Suprapubic skin (tissue), 4 donors: Measurements from ENCODE around the gene WWC2. TPM values are rescaled to one million over a fixed set of nuclear protein-coding genes. Genes with fewer than 3 reads are reported as not detected.
"Not testable (repeated sequence)": the region's sequence is repeated elsewhere in the genome, so short reads cannot be mapped to it uniquely, and the experiment has no call there.

ENCODE experiments used
- DNase-seq, 2 donors: peaks; one replicate each; pipeline ENCODE4 v3.0.0-alpha.2; 2019; ENCODE audit warnings: low spot score in 2 of 2
- H3K27ac ChIP-seq: fragments of 200-600 bp; sonication (generic); one replicate; pipeline ENCODE4 v1.5.1; 2019
- H3K27me3 ChIP-seq: fragments of 200-600 bp; sonication (generic); one replicate; pipeline ENCODE4 v1.5.1; 2019
- H3K36me3 ChIP-seq: fragments of 200-600 bp; sonication (generic); one replicate; pipeline ENCODE4 v1.5.1; 2019
- H3K4me1 ChIP-seq: fragments of 200-600 bp; sonication (generic); one replicate; pipeline ENCODE4 v1.5.1; 2019
- H3K4me3 ChIP-seq: fragments of 200-600 bp; sonication (generic); one replicate; pipeline ENCODE4 v1.5.1; 2019; ENCODE audit warnings: mild to moderate bottlenecking
- H3K9me3 ChIP-seq: fragments of 200-600 bp; sonication (generic); one replicate; pipeline ENCODE4 v1.5.1; 2019
- CTCF ChIP-seq, 2 donors: fragments of 200-600 bp in 1 of 2; fragments of 450-650 bp in 1 of 2; sonication (generic) in 1 of 2; IDR thresholded peaks; one replicate each; pipeline ENCODE4 v1.5.1; 2016 to 2019; ENCODE audit warnings: antibody characterized with exemption in 2 of 2, mild to moderate bottlenecking in 1 of 2, moderate library complexity in 1 of 2
- EP300 ChIP-seq: sonication (generic); formaldehyde crosslinking; IDR thresholded peaks from one replicate; pipeline ENCODE4 v1.6.1; 2017; ENCODE audit warnings: antibody characterized with exemption
- POLR2A ChIP-seq, 2 donors: fragments of 450-650 bp; IDR thresholded peaks; one replicate each; pipeline ENCODE4 v1.6.1; 2017; ENCODE audit warnings: antibody characterized with exemption in 2 of 2, mild to moderate bottlenecking in 2 of 2, moderate library complexity in 2 of 2
- POLR2AphosphoS5 ChIP-seq, 3 donors: sonication (generic); formaldehyde crosslinking; IDR thresholded peaks; one replicate each; pipeline ENCODE4 v1.6.1; 2017; ENCODE audit warnings: antibody characterized with exemption in 3 of 3
- WGBS: methylation state at CpG from one replicate; pipeline ENCODE4 v1.1.5; 2018; 5-methylcytosine and 5-hydroxymethylcytosine counted together
- total RNA-seq, 4 donors: library from RNA; depleted of rRNA; stranded (reverse); fragments of >200 nt; gene quantifications; one replicate each; pipeline ENCODE4 v1.1.0, GENCODE V29; 2016

Gene WWC2
- total RNA-seq, 4 donors from 2014 or later = 9.2 to 30.4 (median 15.2) TPM

GRCh38 chr4:183146478-183146877 is 47.4 kb downstream of the WWC2 start:
- Histone ChIP-seq H3K4me3 (no peak overlapping the region), H3K9me3 (no peaks in the 10 kb centered on the region), H3K27ac (no peak overlapping the region), H3K4me1 (peaks cover 34% of the 10 kb centered on the region), H3K36me3 (no peaks in the 10 kb centered on the region), H3K27me3 (no peaks in the 10 kb centered on the region)
- no peak for DNase-seq
- WGBS = 49% methylated on average over 4 of the region's 4 CpGs
- TF ChIP-seq POLR2A (IDR thresholded peaks at IDR 0.05) = no peak
- no peak for TF ChIP-seq EP300
- no peak for TF ChIP-seq POLR2AphosphoS5 (IDR thresholded peaks at IDR 0.05)
- no peak for TF ChIP-seq CTCF (IDR thresholded peaks at IDR 0.05)

GRCh38 chr4:183147196-183147595 is 48.1 kb downstream of the WWC2 start:
- no peaks in the 10 kb centered on the region for H3K9me3 ChIP-seq
- TF ChIP-seq POLR2AphosphoS5 (IDR thresholded peaks at IDR 0.05) = no peak
- TF ChIP-seq EP300 = no peak
- no peak for TF ChIP-seq CTCF (IDR thresholded peaks at IDR 0.05)
- no peaks in the 10 kb centered on the region for H3K27me3 ChIP-seq
- no peak overlapping the region for H3K27ac ChIP-seq
- no peaks in the 10 kb centered on the region for H3K36me3 ChIP-seq
- 46% methylated on average over 3 of the region's 3 CpGs for WGBS
- H3K4me3 ChIP-seq = no peak overlapping the region
- no peak for DNase-seq
- H3K4me1 ChIP-seq = peaks cover 28% of the 10 kb centered on the region

GRCh38 chr4:183147983-183148382 is 48.9 kb downstream of the WWC2 start:
- H3K4me1 ChIP-seq = peaks cover 20% of the 10 kb centered on the region
- H3K36me3 ChIP-seq = no peaks in the 10 kb centered on the region
- H3K27me3 ChIP-seq = no peaks in the 10 kb centered on the region
- WGBS = 91% methylated on average over 4 of the region's 4 CpGs
- H3K4me3 ChIP-seq = no peak overlapping the region
- no peak for TF ChIP-seq POLR2AphosphoS5 (IDR thresholded peaks at IDR 0.05)
- TF ChIP-seq POLR2A (IDR thresholded peaks at IDR 0.05) = no peak
- no peak for TF ChIP-seq EP300
- no peak for TF ChIP-seq CTCF (IDR thresholded peaks at IDR 0.05)
- no peak for DNase-seq
- H3K9me3 ChIP-seq = no peaks in the 10 kb centered on the region
- H3K27ac ChIP-seq = no peak overlapping the region

- Histone ChIP-seq H3K9me3 (no peaks in the 10 kb centered on the region), H3K4me1 (peaks cover 15% of the 10 kb centered on the region), H3K36me3 (no peaks in the 10 kb centered on the region), H3K4me3 (no peak overlapping the region), H3K27ac (no peak overlapping the region), H3K27me3 (no peaks in the 10 kb centered on the region)
- no peak for DNase-seq
- TF ChIP-seq EP300 (no peak), POLR2AphosphoS5 (IDR thresholded peaks at IDR 0.05) (no peak), CTCF (IDR thresholded peaks at IDR 0.05) (no peak), POLR2A (IDR thresholded peaks at IDR 0.05) (no peak)
- 87% methylated on average over 5 of the region's 5 CpGs for WGBS
Measured at GRCh38 chr4:183149616-183150539, 50.8 kb downstream of the WWC2 start.

- H3K27me3 ChIP-seq, H3K36me3 ChIP-seq, DNase-seq, H3K4me3 ChIP-seq, H3K9me3 ChIP-seq, H3K27ac ChIP-seq: not testable (repeated sequence)
- H3K4me1 ChIP-seq = peaks cover 15% of the 10 kb centered on the region
- 98% methylated on average over 5 of the region's 5 CpGs for WGBS
Measured at GRCh38 chr4:183150664-183151063, 51.6 kb downstream of the WWC2 start.

DNA sequence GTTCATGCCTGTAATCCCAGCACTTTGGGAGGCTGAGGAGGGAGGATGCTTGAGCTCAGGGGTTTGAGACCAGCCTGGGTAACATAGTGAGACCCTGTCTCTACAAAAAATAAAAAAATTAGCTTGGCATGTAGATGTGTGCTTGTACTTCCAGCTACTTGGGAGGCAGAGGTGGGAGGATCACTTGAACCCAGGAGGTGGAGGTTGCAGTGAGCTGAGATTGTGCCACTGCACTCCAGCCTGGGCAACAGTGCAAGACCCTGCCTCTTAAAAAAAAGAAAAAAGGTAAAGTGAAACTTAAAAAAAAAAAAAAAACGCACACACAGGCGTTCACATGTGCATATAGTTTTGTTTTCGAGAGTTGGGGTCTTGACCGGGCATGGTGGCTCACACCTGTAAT is 53.2 kb downstream of the WWC2 start:
- not testable (repeated sequence) for H3K36me3 ChIP-seq, H3K9me3 ChIP-seq, H3K27ac ChIP-seq, H3K27me3 ChIP-seq, H3K4me3 ChIP-seq, H3K4me1 ChIP-seq, DNase-seq
- WGBS = 94% methylated on average over 4 of the region's 4 CpGs
